HG03460 (cell line): ENCODE measurements around the gene HAND2.
A peak's percentile ranks its signal among the peaks of the same experiment; 100 is the strongest.

Experiments
- ATAC-seq: cut with Tn5 transposase; IDR thresholded peaks from one replicate; pipeline ENCODE4 v1.9.1; 2021; ENCODE audit not compliant: unreplicated experiment

Gene HAND2

GRCh38 chr4:173503330-173504180 lies 26.5 kb downstream of the HAND2 start:
- ATAC-seq = no peak

GRCh38 chr4:173502282-173502681 lies 27.7 kb downstream of the HAND2 start:
- ATAC-seq = no peak

GRCh38 chr4:173501592-173502150 lies 28.4 kb downstream of the HAND2 start:
- no peak for ATAC-seq

GRCh38 chr4:173500841-173501591 lies 29.0 kb downstream of the HAND2 start:
- ATAC-seq = peak; percentile 34

GRCh38 chr4:173499658-173500535 lies 30.1 kb downstream of the HAND2 start:
- no peak for ATAC-seq

GRCh38 chr4:173498771-173499170 lies 31.3 kb downstream of the HAND2 start:
- ATAC-seq = no peak

GRCh38 chr4:173498023-173498422 lies 32.0 kb downstream of the HAND2 start:
- peak; percentile 29 for ATAC-seq

- ATAC-seq = peak; percentile 98
Observed at GRCh38 chr4:173494013-173494970, 35.7 kb downstream of the HAND2 start.

GRCh38 chr4:173493041-173493440 lies 37.0 kb downstream of the HAND2 start:
- no peak for ATAC-seq

- ATAC-seq = no peak
Observed at GRCh38 chr4:173492315-173492714, 37.7 kb downstream of the HAND2 start.

GRCh38 chr4:173490817-173491528 lies 39.1 kb downstream of the HAND2 start:
- ATAC-seq = no peak

- no peak for ATAC-seq
Observed at GRCh38 chr4:173490256-173490655, 39.8 kb downstream of the HAND2 start.

- ATAC-seq = no peak
Observed at GRCh38 chr4:173489514-173489913, 40.5 kb downstream of the HAND2 start.

- no peak for ATAC-seq
Observed at GRCh38 chr4:173488656-173489055, 41.4 kb downstream of the HAND2 start.

- no peak for ATAC-seq
Observed at GRCh38 chr4:173488074-173488473, 42.0 kb downstream of the HAND2 start.

- ATAC-seq = no peak
Observed at GRCh38 chr4:173486714-173487392, 43.2 kb downstream of the HAND2 start.

- no peak for ATAC-seq
Observed at GRCh38 chr4:173485164-173485563, 44.9 kb downstream of the HAND2 start.

- no peak for ATAC-seq
Observed at GRCh38 chr4:173482330-173482931, 47.6 kb downstream of the HAND2 start.
